GM12878 (cell line): ENCODE data around the gene DHX57. TPM values are rescaled to one million over a fixed set of nuclear protein-coding genes. Genes with fewer than 3 reads are reported as not detected.

Source experiments
- ATAC-seq: fragments of 200-7000 bp; cut with Tn5 transposase; 3 replicates; pipeline ENCODE4 v1.9.1; 2020; ENCODE audit warnings: mild to moderate bottlenecking, moderate library complexity
- BruUV-seq: library from RNA; stranded (reverse); fragments of 400-500 nt; replicated peaks from 2 replicates; lab custom pipeline; 2021; lab: Mats Ljungman, UMichigan
- CTCF ChIA-PET: fragments of 300-600 bp; sonication (Branson Sonifier 250); formaldehyde crosslinking; extraction: SDS; loops from one replicate; lab custom pipeline; 2021; ENCODE audit warnings: inconsistent platforms; lab: Yijun Ruan, JAX
- POLR2A ChIA-PET: fragments of 350-600 bp; formaldehyde crosslinking; extraction: SDS; loops from one replicate; lab custom pipeline; 2021; ENCODE audit warnings: inconsistent platforms; lab: Charles Lee
- RAD21 ChIA-PET: fragments of 300-600 bp; sonication (Branson Sonifier 250); formaldehyde crosslinking; loops from one replicate; lab custom pipeline; 2023; ENCODE audit warnings: antibody characterized with exemption; ENCODE audit not compliant: unreplicated experiment; lab: Charles Lee
- SMC1A ChIA-PET: fragments of 300-600 bp; sonication (Branson Sonifier 250); formaldehyde crosslinking; loops from one replicate; lab custom pipeline; 2023; ENCODE audit not compliant: unreplicated experiment, uncharacterized antibody; lab: Charles Lee
- DNase-seq: peaks from one replicate; pipeline ENCODE4 v3.0.0-alpha.2; 2011; ENCODE audit warnings: low read depth, low spot score
- FAIRE-seq: peaks from 3 replicates; lab custom pipeline; 2011; peaks lifted over from hg19 to GRCh38; lab: Jason Lieb, UNC
- H2AFZ ChIP-seq: 2 replicates; pipeline ENCODE4 v1.6.0; 2011; ENCODE audit warnings: low read depth, low read length, control low read depth; ENCODE audit not compliant: control insufficient read depth
- H3K27ac ChIP-seq: 2 replicates; pipeline ENCODE4 v1.5.1; 2011; ENCODE audit warnings: control low read depth; ENCODE audit not compliant: control insufficient read depth, insufficient read depth
- H3K27me3 ChIP-seq, 2 experiments: replicated peaks in 1 of 2; 2 replicates each; pipeline versions ENCODE4 v1.6.0 to v1.6.1; 2011; ENCODE audit warnings: low read length in 1 of 2; ENCODE audit not compliant: control insufficient read depth in 2 of 2, insufficient read depth in 2 of 2
- H3K36me3 ChIP-seq, 2 experiments: 2 replicates each; pipeline ENCODE4 v1.5.1; 2011; ENCODE audit warnings: low read length in 1 of 2; ENCODE audit not compliant: control insufficient read depth in 2 of 2, insufficient read depth in 2 of 2
- H3K4me1 ChIP-seq: 2 replicates; pipeline ENCODE4 v1.6.1; 2011; ENCODE audit warnings: mild to moderate bottlenecking, low read length, moderate library complexity, mixed read lengths; ENCODE audit not compliant: control insufficient read depth, insufficient read depth
- H3K4me2 ChIP-seq: 2 replicates; pipeline ENCODE4 v1.6.0; 2011; ENCODE audit warnings: control low read depth; ENCODE audit not compliant: control insufficient read depth, insufficient read depth
- H3K4me3 ChIP-seq: fragments of 200-600 bp; sonication (generic); 2 replicates; pipeline ENCODE4 v1.5.1; 2016
- H3K79me2 ChIP-seq: 2 replicates; pipeline ENCODE4 v1.6.0; 2011; ENCODE audit warnings: low read length; ENCODE audit not compliant: control insufficient read depth, insufficient read depth
- H3K9ac ChIP-seq: 2 replicates; pipeline ENCODE4 v1.8.0; 2011; ENCODE audit warnings: low read length, control low read depth, mixed read lengths; ENCODE audit not compliant: control insufficient read depth, insufficient read depth
- H3K9me3 ChIP-seq: replicated peaks from 3 replicates; pipeline ENCODE4 v1.5.1; 2011; ENCODE audit warnings: mild to moderate bottlenecking, low read length; ENCODE audit not compliant: control insufficient read depth, insufficient read depth
- H4K20me1 ChIP-seq: 2 replicates; pipeline ENCODE4 v1.6.0; 2011; ENCODE audit not compliant: control insufficient read depth, insufficient read depth
- ESRRA ChIP-seq: IDR thresholded peaks from 2 replicates; pipeline ENCODE4 v1.6.1; 2012; ENCODE audit warnings: mild to moderate bottlenecking, low read length, improper control_type of control experiment
- EZH2 ChIP-seq: IDR thresholded peaks from 2 replicates; pipeline ENCODE4 v1.6.1; 2012; ENCODE audit warnings: low read depth, mild to moderate bottlenecking, control low read depth, inconsistent platforms, low read length, borderline replicate concordance; ENCODE audit not compliant: control insufficient read depth
- IRF4 ChIP-seq: IDR thresholded peaks from 2 replicates; pipeline ENCODE4 v1.6.1; 2011; ENCODE audit warnings: low read depth, low read length
- MTA3 ChIP-seq: IDR thresholded peaks from 2 replicates; pipeline ENCODE4 v1.6.1; 2012; ENCODE audit warnings: low read length, inconsistent platforms, borderline replicate concordance
- NFYA ChIP-seq: IDR thresholded peaks from 2 replicates; pipeline ENCODE4 v1.6.1; 2011; ENCODE audit warnings: low read depth, mild to moderate bottlenecking, low read length, improper control_type of control experiment, borderline replicate concordance
- NR2C2 ChIP-seq: IDR thresholded peaks from 2 replicates; pipeline ENCODE4 v1.6.1; 2011; ENCODE audit warnings: borderline replicate concordance, low read depth; ENCODE audit not compliant: control insufficient read depth, insufficient read length
- REST ChIP-seq: IDR thresholded peaks from 2 replicates; pipeline ENCODE4 v1.6.1; 2012; ENCODE audit warnings: mild to moderate bottlenecking, low read depth, low read length
- ZNF207 ChIP-seq: fragments of 450-650 bp; IDR thresholded peaks from 2 replicates; pipeline ENCODE4 v1.6.1; 2014; ENCODE audit warnings: antibody characterized with exemption, mild to moderate bottlenecking, borderline replicate concordance
- WGBS: methylation state at CpG from one replicate; pipeline ENCODE4 v1.1.6; 2016; ENCODE audit warnings: low lambda C conversion rate; ENCODE audit not compliant: insufficient replicate concordance, insufficient coverage; ENCODE audit errors: missing lambda C conversion rate; 5-methylcytosine and 5-hydroxymethylcytosine counted together
- in situ Hi-C: fragments of 300-500 bp; cut with MboI; formaldehyde crosslinking; loops from 9 replicates; pipeline ENCODE4 v1.14.3; 2018; ENCODE audit warnings: mixed read lengths
- intact Hi-C: fragments of 100-400 bp; cut with micrococcal nuclease; formaldehyde crosslinking; loops from one replicate; pipeline ENCODE4 v1.14.2; 2022; ENCODE audit not compliant: unreplicated experiment
- polyA plus RNA-seq, 11 experiments: library from polyadenylated mRNA; depleted of rRNA in 4 of 11; unstranded in 6 of 11; stranded (reverse) in 5 of 11; fragments of >200 nt; fragmentation: Nextera tagmentation in 4 of 11; fragmentation: Illumina TruSeq in 1 of 11; extraction: Ambion mirVana in 4 of 11; extraction: Trizol in 1 of 11; gene quantifications; 1 replicate in 1 of 11; 2 replicates in 10 of 11; pipeline versions ENCODE4 v1.2.1 to v1.2.3, GENCODE V29; 2011 to 2016; ENCODE audit warnings: inconsistent platforms in 2 of 11, missing spikeins in 2 of 11, low read depth in 1 of 11
- total RNA-seq, 4 experiments: library from RNA; depleted of rRNA in 3 of 4; stranded (reverse); fragments of >200 nt in 3 of 4; fragmentation: Illumina TruSeq in 1 of 4; extraction: Trizol in 1 of 4; gene quantifications; 2 replicates each; pipeline versions ENCODE4 v1.2.1 to v1.2.3, GENCODE V29; 2013 to 2021
- TF ChIP-seq, protein P1 (sequence below): fragments of 450-650 bp; IDR thresholded peaks from 2 replicates; pipeline ENCODE4 v1.6.1; 2016; ENCODE audit warnings: mild to moderate bottlenecking, moderate library complexity, borderline replicate concordance

Gene DHX57
- total and polyA plus RNA-seq, 10 of the 15 experiments (the other 5 are each of a cell fraction or from before 2014, with no cell fraction given) = 6.5 to 18.0 (median 15.8) TPM

DNA sequence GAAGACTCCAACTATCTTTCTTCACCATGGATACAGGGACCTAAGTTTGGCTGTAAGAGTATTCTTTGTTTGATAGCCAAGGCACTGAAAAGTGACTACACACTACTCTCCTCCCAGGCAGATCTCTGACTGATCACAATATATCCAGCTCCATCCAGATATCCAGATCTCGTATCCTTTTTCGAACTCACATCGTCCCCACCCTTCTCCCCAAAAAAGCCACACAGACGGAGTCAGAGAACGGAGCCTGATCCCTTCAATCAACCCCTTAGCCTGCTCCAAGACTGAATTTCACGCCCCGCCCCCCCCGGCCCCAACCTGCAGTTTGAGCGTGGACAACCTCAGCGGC, 533 bp downstream of the DHX57 start (continued):
- TF ChIP-seq, protein P1, sequence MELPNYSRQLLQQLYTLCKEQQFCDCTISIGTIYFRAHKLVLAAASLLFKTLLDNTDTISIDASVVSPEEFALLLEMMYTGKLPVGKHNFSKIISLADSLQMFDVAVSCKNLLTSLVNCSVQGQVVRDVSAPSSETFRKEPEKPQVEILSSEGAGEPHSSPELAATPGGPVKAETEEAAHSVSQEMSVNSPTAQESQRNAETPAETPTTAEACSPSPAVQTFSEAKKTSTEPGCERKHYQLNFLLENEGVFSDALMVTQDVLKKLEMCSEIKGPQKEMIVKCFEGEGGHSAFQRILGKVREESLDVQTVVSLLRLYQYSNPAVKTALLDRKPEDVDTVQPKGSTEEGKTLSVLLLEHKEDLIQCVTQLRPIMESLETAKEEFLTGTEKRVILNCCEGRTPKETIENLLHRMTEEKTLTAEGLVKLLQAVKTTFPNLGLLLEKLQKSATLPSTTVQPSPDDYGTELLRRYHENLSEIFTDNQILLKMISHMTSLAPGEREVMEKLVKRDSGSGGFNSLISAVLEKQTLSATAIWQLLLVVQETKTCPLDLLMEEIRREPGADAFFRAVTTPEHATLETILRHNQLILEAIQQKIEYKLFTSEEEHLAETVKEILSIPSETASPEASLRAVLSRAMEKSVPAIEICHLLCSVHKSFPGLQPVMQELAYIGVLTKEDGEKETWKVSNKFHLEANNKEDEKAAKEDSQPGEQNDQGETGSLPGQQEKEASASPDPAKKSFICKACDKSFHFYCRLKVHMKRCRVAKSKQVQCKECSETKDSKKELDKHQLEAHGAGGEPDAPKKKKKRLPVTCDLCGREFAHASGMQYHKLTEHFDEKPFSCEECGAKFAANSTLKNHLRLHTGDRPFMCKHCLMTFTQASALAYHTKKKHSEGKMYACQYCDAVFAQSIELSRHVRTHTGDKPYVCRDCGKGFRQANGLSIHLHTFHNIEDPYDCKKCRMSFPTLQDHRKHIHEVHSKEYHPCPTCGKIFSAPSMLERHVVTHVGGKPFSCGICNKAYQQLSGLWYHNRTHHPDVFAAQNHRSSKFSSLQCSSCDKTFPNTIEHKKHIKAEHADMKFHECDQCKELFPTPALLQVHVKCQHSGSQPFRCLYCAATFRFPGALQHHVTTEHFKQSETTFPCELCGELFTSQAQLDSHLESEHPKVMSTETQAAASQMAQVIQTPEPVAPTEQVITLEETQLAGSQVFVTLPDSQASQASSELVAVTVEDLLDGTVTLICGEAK = no peak
- no peak for TF ChIP-seq ESRRA
- no peak for TF ChIP-seq REST
- no peak for TF ChIP-seq NR2C2

DNA sequence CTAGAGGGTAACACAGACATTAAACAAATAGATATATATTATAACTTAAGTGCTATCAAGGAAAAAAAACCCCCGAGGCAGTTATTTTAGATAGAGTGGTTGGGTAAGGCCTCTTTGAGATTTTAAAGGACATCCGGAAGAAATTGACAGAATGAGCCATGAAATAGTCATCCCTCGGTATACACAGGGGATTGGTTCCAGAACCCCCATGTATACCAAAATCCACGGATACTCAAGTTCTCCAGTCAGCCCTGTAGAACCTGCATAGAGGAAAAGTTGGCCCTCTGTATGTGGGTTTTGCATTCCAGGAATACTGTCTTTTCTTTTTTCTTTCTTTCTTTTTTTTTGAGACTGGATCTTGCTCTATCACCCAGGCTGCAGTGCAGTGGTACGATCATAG, 2.0 kb downstream of the DHX57 start:
- H2AFZ ChIP-seq = no peak overlapping the region
- no peaks in the 10 kb centered on the region for H3K36me3 ChIP-seq
- no peak overlapping the region for H3K4me2 ChIP-seq
- no peaks in the 10 kb centered on the region for H3K27me3 ChIP-seq
- ChIA-PET CTCF (interaction anchor here (0.6 kb wide), 1 partner anchor 308 kb away, joined by 3 read pairs; no protein-coding TSS in a partner anchor), SMC1A (no interaction called here), RAD21 (no interaction called here), POLR2A (interaction anchor here (0.7 kb wide), 1 partner anchor 25 kb away, joined by 3 read pairs; no protein-coding TSS in a partner anchor)
- H3K79me2 ChIP-seq = peaks cover 7% of the 10 kb centered on the region
- DNase-seq = no peak
- H3K27ac ChIP-seq = no peak overlapping the region
- no peaks in the 10 kb centered on the region for H4K20me1 ChIP-seq
- 80% methylated on average over 5 of the region's 5 CpGs for WGBS
- peaks cover 1% of the 10 kb centered on the region; the same call in 2 of the 3 replicates for H3K9me3 ChIP-seq
- no peak for ATAC-seq
- no peak for FAIRE-seq
- in situ Hi-C loops (no loop called here), intact Hi-C loops (no loop called here)
- H3K4me3 ChIP-seq = no peak overlapping the region
- H3K4me1 ChIP-seq = no peaks in the 10 kb centered on the region
- TSS peak; percentile 33 for BruUV-seq
- H3K9ac ChIP-seq = no peak overlapping the region
- no peak for TF ChIP-seq ZNF207
- TF ChIP-seq MTA3 = no peak
- no peak for TF ChIP-seq IRF4
- no peak for TF ChIP-seq NFYA
- TF ChIP-seq, protein P1 = no peak
- TF ChIP-seq EZH2 = no peak
